Measurements from ENCODE around the gene PHACTR4. TPM values are rescaled to one million over a fixed set of nuclear protein-coding genes. Genes with fewer than 3 reads are reported as not detected.

PHACTR4 gene
- total and polyA plus RNA-seq, 9 of the 15 experiments (the other 6 are each of a cell fraction or from before 2014, with no cell fraction given), result 6.4 to 43.6 (median 14.2) TPM

DNA sequence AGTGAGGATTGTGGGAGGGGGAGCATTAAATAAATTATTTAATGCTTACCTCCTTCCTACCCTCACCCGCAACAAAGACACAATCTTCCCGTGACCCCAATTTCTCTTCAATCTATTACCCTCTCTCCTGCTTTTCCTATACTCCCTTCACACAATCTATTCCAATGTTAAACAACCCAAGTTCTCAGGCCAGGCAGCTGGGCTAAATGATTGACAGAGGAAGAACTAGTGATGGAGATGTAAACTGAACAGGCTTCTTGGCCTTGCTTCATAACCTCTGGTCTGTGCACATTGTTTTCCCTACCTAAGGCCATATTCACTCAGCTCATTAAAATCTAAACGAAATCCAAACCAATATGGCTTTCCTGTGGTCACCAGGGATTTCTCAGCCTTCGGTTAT lies 132.4 kb downstream of the PHACTR4 start:
- H2AFZ ChIP-seq (ENCODE audit: low read depth, low read length), result no peak overlapping the region
- no peak for TF ChIP-seq PBX2 (CRISPR knock-in tag; IDR thresholded peaks at IDR 0.05; ENCODE audit: low read depth)
- 0 out of 2 replicates have a peak, but pooled peaks have one; percentile 25 for TF ChIP-seq PBX2 (tag; conservative IDR thresholded peaks at IDR 0.05; ENCODE audit: low read depth)
- TF ChIP-seq ZBED1 (IDR thresholded peaks at IDR 0.05), result no peak
- no peak for TF ChIP-seq MCM7 (IDR thresholded peaks at IDR 0.05)
- TF ChIP-seq ATF7 (IDR thresholded peaks at IDR 0.05), result no peak
- TF ChIP-seq ZNF354B (CRISPR knock-in tag; IDR thresholded peaks at IDR 0.05), result no peak
- TF ChIP-seq CHD4 (IDR thresholded peaks at IDR 0.05; ENCODE audit: insufficient read depth, insufficient replicate concordance, low read depth, low read length, poor library complexity, severe bottlenecking), result no peak
- TF ChIP-seq, protein P1, sequence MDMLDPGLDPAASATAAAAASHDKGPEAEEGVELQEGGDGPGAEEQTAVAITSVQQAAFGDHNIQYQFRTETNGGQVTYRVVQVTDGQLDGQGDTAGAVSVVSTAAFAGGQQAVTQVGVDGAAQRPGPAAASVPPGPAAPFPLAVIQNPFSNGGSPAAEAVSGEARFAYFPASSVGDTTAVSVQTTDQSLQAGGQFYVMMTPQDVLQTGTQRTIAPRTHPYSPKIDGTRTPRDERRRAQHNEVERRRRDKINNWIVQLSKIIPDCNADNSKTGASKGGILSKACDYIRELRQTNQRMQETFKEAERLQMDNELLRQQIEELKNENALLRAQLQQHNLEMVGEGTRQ (CRISPR knock-in tag; IDR thresholded peaks at IDR 0.05), result no peak
- TF ChIP-seq CEBPB (tag; IDR thresholded peaks at IDR 0.05), result no peak
- TF ChIP-seq, protein P2, sequence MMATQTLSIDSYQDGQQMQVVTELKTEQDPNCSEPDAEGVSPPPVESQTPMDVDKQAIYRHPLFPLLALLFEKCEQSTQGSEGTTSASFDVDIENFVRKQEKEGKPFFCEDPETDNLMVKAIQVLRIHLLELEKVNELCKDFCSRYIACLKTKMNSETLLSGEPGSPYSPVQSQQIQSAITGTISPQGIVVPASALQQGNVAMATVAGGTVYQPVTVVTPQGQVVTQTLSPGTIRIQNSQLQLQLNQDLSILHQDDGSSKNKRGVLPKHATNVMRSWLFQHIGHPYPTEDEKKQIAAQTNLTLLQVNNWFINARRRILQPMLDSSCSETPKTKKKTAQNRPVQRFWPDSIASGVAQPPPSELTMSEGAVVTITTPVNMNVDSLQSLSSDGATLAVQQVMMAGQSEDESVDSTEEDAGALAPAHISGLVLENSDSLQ (IDR thresholded peaks at IDR 0.05), result peak; percentile 89
- H4K20me1 ChIP-seq (replicated peaks; ENCODE audit: control insufficient read depth, insufficient read depth, low read length), result 0 out of 2 replicates have a peak, but pooled peaks cover 6% of the 10 kb centered on the region
- intact Hi-C loops (cut with micrococcal nuclease), result no loop called here
- no peak overlapping the region for H3K9ac ChIP-seq (ENCODE audit: insufficient read depth in 1 of 2, low read depth in 2 of 2, low read length in 2 of 2)
- 79% methylated on average over 4 of the region's 4 CpGs for WGBS (ENCODE audit: insufficient coverage, low coverage, missing lambda C conversion rate)
- peaks cover 29% of the 10 kb centered on the region for H3K79me2 ChIP-seq (ENCODE audit: control insufficient read depth, insufficient read depth, low read length)
- no peak overlapping the region for H3K4me3 ChIP-seq
- H3K27ac ChIP-seq (ENCODE audit: extremely low read depth, low read depth, low read length), result 0 out of 3 replicates have a peak overlapping the region, but pooled peaks have one; percentile 48
- ChIA-PET CTCF (ENCODE audit: low intra/inter-chr PET ratio) (interaction anchor here (1.1 kb wide), 1 partner anchor 43 kb away, joined by 3 read pairs; no protein-coding TSS in a partner anchor), POLR2A (interaction anchor here (0.6 to 0.7 kb wide), 3 partner anchors 79 to 101 kb away, joined by 3 read pairs; no protein-coding TSS in a partner anchor)
- H3K27me3 ChIP-seq (ENCODE audit: control insufficient read depth in 2 of 2, insufficient read depth in 2 of 2, low read length in 2 of 2), result no peaks in the 10 kb centered on the region
- DNase-seq (ENCODE audit: extremely low read depth in 1 of 4, low spot score in 3 of 4), result no peak
- no peak for ATAC-seq
- in situ Hi-C loops (cut with MboI), result no loop called here
- BruUV-seq (replicated peaks), result no TSS peak
- peaks cover 15 to 18% of the 10 kb centered on the region in 2 experiments; a peak in 4 of 5 replicates for H3K4me1 ChIP-seq (replicated peaks in 1 of 2; ENCODE audit: control insufficient read depth in 2 of 2, insufficient read depth in 2 of 2, low read length in 2 of 2)
- no peak overlapping the region for H3K4me2 ChIP-seq (ENCODE audit: insufficient read depth, low read length)
- no peaks in the 10 kb centered on the region for H3K9me1 ChIP-seq (ENCODE audit: control insufficient read depth, insufficient read depth, low read length)
- peaks cover 20% of the 10 kb centered on the region for H3K36me3 ChIP-seq (ENCODE audit: control insufficient read depth, insufficient read depth, low read length)
- H3K9me3 ChIP-seq (replicated peaks; ENCODE audit: control insufficient read depth, insufficient read depth, low read depth, low read length), result no peaks in the 10 kb centered on the region
- no peak for FAIRE-seq

Measured in K562 (cell line).